ENCODE results near the gene IL17D.
"Not testable (repeated sequence)": the region's sequence is repeated elsewhere in the genome, so short reads cannot be mapped to it uniquely, and the experiment has no call there.

Gene IL17D

DNA sequence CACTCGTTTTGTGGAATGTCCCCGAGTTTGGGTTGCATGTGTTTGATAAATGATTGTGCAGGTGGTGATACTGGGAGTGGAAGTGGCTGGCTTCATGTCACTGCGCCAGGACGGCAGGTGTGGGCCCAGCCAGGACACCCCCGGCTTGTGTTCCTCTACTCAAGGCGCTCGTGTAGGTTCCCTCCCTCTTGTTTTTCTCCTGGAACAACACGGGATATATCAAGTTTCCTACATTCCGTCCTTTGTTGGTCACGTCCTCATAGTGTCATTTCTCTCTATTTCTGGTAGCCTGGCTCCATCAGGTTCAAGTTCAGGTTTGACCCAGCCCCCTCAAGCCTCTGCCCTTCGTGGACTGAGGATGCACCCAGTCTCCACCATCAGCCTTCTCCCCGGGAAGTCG lies 16.3 kb downstream of the IL17D start:
- no peak for DNase-seq (ENCODE audit: low read depth)

DNA sequence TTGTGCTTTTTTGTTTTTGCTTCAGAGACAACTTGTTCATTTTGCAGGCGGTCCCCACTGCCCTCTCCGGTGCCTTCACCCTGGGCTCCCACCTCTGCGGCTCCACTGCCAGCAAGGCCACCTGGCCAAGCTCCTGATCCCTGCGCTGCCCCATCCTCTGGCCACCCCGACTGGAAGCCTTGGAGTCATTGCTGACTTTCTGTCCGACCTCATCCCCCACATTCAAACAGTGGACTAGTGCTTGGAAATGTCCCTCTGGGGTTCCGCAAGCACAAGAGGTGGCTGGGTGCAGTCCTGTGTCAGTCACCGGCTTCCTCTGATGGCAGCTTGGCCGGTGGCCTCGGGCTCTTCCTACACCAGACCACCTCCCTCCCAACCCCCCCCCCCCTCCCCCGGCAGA lies 17.0 kb downstream of the IL17D start:
- DNase-seq (ENCODE audit: low read depth), result no peak

GRCh38 chr13:20721058-20721453 lies 17.6 kb downstream of the IL17D start:
- DNase-seq (ENCODE audit: low read depth), result no peak

- DNase-seq (ENCODE audit: low read depth), result peak; percentile 79
Observed at GRCh38 chr13:20721454-20722357, 18.2 kb downstream of the IL17D start.

GRCh38 chr13:20727856-20728255 lies 24.4 kb downstream of the IL17D start:
- DNase-seq (ENCODE audit: low read depth), result no peak

GRCh38 chr13:20728579-20729311 lies 25.2 kb downstream of the IL17D start:
- no peak for DNase-seq (ENCODE audit: low read depth)

GRCh38 chr13:20729633-20730585 lies 26.4 kb downstream of the IL17D start:
- DNase-seq (ENCODE audit: low read depth), result no peak

GRCh38 chr13:20738616-20739015 lies 35.1 kb downstream of the IL17D start:
- no peak for DNase-seq (ENCODE audit: low read depth)

DNA sequence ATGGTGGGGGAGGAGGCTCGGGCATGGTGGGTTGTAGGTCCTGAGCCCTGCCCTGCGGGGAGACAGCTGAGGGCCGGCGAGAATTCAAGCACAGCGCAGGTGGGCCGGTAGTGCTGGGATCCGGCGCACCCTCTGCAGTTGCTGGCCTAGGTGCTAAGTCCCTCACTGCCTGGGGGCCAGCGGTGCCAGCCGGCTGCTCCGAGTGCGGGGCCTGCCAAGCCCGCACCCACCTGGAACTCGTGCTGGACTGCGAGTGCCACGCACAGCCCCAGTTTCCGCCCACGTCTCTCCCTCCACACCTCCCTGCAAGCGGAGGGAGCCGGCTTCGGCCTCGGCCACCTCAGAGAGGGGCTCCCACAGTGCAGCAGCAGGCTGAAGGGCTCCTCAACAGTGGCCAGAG lies 36.5 kb downstream of the IL17D start:
- DNase-seq (ENCODE audit: low read depth), result no peak

DNA sequence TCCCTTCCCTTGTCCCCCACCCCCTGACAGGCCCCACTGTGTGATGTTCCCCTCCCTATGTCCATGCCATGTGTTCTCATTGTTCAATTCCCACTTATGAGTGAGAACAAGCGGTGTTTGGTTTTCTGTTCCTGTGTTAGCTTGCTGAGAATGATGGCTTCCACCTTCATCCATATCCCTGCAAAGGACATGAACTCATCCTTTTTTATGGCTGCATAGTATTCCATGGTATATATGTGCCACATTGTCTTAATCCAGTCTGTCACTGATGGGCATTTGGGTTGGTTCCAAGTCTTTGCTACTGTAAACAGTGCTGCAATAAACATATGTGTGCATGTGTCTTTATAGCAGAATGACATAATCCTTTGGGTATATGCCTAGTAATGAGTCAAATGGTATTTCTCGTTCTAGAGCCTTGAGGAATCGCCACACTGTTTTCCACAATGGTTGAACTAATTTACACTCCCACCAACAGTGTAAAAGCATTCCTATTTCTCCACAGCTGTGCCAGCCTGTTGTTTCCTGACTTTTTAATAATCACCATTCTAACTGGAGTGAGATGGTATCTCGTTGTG lies 40.4 kb downstream of the IL17D start:
- not testable (repeated sequence) for DNase-seq (ENCODE audit: low read depth)

DNA sequence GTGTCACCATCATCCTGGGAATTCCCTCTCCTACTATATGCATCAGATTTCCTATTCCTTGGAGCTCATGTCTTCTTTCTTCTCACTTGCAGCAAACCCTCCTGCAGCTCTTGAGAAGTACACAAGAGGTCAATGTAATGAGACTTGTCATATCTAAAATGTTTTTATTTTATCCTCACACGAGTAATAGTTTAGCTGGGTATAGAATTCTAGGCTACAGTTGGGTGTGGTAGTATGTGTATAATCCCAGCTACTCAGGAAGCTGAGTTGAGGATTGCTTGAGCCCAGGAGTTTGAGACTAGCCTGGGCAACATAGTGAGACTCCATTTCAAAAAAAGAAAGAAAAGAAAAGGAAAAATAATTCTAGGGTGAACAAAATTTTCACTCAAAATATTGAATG lies 45.9 kb downstream of the IL17D start:
- no peak for DNase-seq (ENCODE audit: low read depth)

DNA sequence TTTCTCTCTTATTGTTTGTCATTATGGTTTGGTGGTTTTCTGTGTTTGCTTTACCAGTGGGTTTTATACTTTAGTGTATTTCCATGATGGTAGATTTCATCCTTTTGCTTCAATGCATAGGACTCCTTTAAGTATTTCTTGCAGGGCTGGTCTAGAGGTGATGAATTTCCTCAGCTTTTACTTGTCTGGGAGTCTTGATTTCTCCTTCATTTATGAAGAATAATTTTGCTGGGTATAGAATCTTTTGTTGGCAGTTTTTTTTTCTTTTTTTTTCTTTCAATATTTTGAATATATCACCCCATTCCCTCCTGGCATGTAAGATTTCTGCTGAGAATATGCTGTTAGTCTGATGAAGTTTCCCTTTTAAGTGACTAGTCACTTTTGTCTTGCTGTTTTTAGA lies 50.5 kb downstream of the IL17D start:
- no peak for DNase-seq (ENCODE audit: low read depth)

- DNase-seq (ENCODE audit: low read depth), result no peak
Observed at GRCh38 chr13:20760872-20761271, 57.4 kb downstream of the IL17D start.

GRCh38 chr13:20767309-20767943 lies 63.9 kb downstream of the IL17D start:
- no peak for DNase-seq (ENCODE audit: low read depth)

GRCh38 chr13:20769091-20769490 lies 65.6 kb downstream of the IL17D start:
- no peak for DNase-seq (ENCODE audit: low read depth)

DNA sequence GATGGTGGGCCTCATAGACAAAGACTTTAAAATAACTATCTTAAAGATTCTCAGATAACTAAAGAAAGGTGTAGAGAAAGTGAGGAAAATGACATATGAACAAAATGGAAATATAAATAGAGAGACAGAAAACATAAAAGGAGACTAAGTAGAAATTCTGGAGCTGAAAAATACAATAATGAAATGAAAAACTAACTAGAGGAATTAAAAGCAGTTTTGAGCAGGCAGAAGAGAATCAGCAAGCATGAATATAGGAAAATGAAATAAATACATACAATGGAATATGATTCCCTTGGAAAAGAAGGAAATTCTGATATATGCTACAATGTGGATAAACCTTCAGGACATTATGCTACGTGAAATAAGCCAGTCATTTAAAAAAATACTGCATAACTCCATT lies 66.3 kb downstream of the IL17D start:
- DNase-seq (ENCODE audit: low read depth), result no peak
